Measurements from ENCODE around the gene ETV6. TPM values are rescaled to one million over a fixed set of nuclear protein-coding genes. Genes with fewer than 3 reads are reported as not detected.
A peak's percentile ranks its signal among the peaks of the same experiment; 100 is the strongest.

The ETV6 gene
- polyA plus RNA-seq, 3 donors: 6.8 to 45.1 (median 11.7) TPM

GRCh38 chr12:11872055-11872454, 222.6 kb downstream of the ETV6 start:
- no peaks in the 10 kb centered on the region for H3K27me3 ChIP-seq (ENCODE audit: control insufficient read depth in 2 of 2, insufficient read depth in 2 of 2, low read length in 2 of 2)
- no peak overlapping the region for H3K4me2 ChIP-seq (replicated peaks; ENCODE audit: extremely low read depth, low read length, poor library complexity, severe bottlenecking)
- H3K4me1 ChIP-seq (ENCODE audit: control insufficient read depth in 1 of 2, insufficient read depth in 2 of 2, low read length in 2 of 2): peaks cover 20 to 22% of the 10 kb centered on the region in 2 donors
- no peaks in the 10 kb centered on the region for H3K9me3 ChIP-seq (replicated peaks in 1 of 2; ENCODE audit: control insufficient read depth in 1 of 2, insufficient read depth in 1 of 2, low read length in 2 of 2)
- peaks cover 21% of the 10 kb centered on the region for H3K4me1 Mint-ChIP-seq
- intact Hi-C loops (cut with micrococcal nuclease): no loop called here
- peaks cover 42 to 78% of the 10 kb centered on the region in 2 donors for H3K36me3 ChIP-seq (replicated peaks in 1 of 2; ENCODE audit: control insufficient read depth in 1 of 2, insufficient read depth in 2 of 2, low read length in 2 of 2)
- peak overlapping the region in 1 of 7 donors; percentile 67 for H3K27ac Mint-ChIP-seq
- H3K9ac ChIP-seq (ENCODE audit: insufficient read depth, low read length, poor library complexity, severe bottlenecking): no peak overlapping the region
- no peak overlapping the region for H2AFZ ChIP-seq (ENCODE audit: insufficient read depth, low read depth, low read length, poor library complexity, severe bottlenecking)
- peaks cover 62% of the 10 kb centered on the region in 2 donors for H3K36me3 Mint-ChIP-seq
- no peaks in the 10 kb centered on the region for H3K9me3 Mint-ChIP-seq
- TF ChIP-seq CTCF (IDR thresholded peaks at IDR 0.05): no peak
- H3K79me2 ChIP-seq (ENCODE audit: insufficient read depth, low read length): peaks cover 90% of the 10 kb centered on the region
- no peak overlapping the region for H3K27ac ChIP-seq (ENCODE audit: low read depth in 1 of 2, low read length in 2 of 2)
- WGBS (ENCODE audit: insufficient coverage): 93% methylated on average over 2 of the region's 4 CpGs
- DNase-seq: no peak
- no peak overlapping the region for H3K4me3 ChIP-seq (replicated peaks in 1 of 3; ENCODE audit: low read depth in 2 of 3, low read length in 3 of 3)
- peaks cover 78% of the 10 kb centered on the region for H4K20me1 ChIP-seq (ENCODE audit: insufficient read depth, low read length)
- no peak overlapping the region for H3K4me3 Mint-ChIP-seq
- no peaks in the 10 kb centered on the region for H3K27me3 Mint-ChIP-seq (ENCODE audit: low read depth in 3 of 3)

GRCh38 chr12:11875414-11875935, 226.0 kb downstream of the ETV6 start:
- Mint-ChIP-seq H3K4me1 (peaks cover 52% of the 10 kb centered on the region), H3K27me3 (ENCODE audit: low read depth in 3 of 3) (no peaks in the 10 kb centered on the region), H3K36me3 (peaks cover 54% of the 10 kb centered on the region in 2 donors), H3K9me3 (no peaks in the 10 kb centered on the region), H3K4me3 (no peak overlapping the region), H3K27ac (peak overlapping the region in 2 of 7 donors; percentile 18 to 29)
- H3K27me3 ChIP-seq (ENCODE audit: control insufficient read depth in 2 of 2, insufficient read depth in 2 of 2, low read length in 2 of 2): no peaks in the 10 kb centered on the region
- peak overlapping the region in 1 of 2 donors; percentile 46 for H3K27ac ChIP-seq (ENCODE audit: low read depth in 1 of 2, low read length in 2 of 2)
- H3K9me3 ChIP-seq (replicated peaks in 1 of 2; ENCODE audit: control insufficient read depth in 1 of 2, insufficient read depth in 1 of 2, low read length in 2 of 2): no peaks in the 10 kb centered on the region
- H2AFZ ChIP-seq (ENCODE audit: insufficient read depth, low read depth, low read length, poor library complexity, severe bottlenecking): no peak overlapping the region
- intact Hi-C loops (cut with micrococcal nuclease): no loop called here
- no peak overlapping the region for H3K4me2 ChIP-seq (replicated peaks; ENCODE audit: extremely low read depth, low read length, poor library complexity, severe bottlenecking)
- no peak for DNase-seq
- H3K79me2 ChIP-seq (ENCODE audit: insufficient read depth, low read length): peaks cover 89% of the 10 kb centered on the region
- H3K36me3 ChIP-seq (replicated peaks in 1 of 2; ENCODE audit: control insufficient read depth in 1 of 2, insufficient read depth in 2 of 2, low read length in 2 of 2): peaks cover 22 to 62% of the 10 kb centered on the region in 2 donors
- WGBS (ENCODE audit: insufficient coverage): 37% methylated on average over 3 of the region's 3 CpGs
- peaks cover 84% of the 10 kb centered on the region for H4K20me1 ChIP-seq (ENCODE audit: insufficient read depth, low read length)
- H3K9ac ChIP-seq (ENCODE audit: insufficient read depth, low read length, poor library complexity, severe bottlenecking): no peak overlapping the region
- no peak for TF ChIP-seq CTCF (IDR thresholded peaks at IDR 0.05)
- no peak overlapping the region for H3K4me3 ChIP-seq (replicated peaks in 1 of 3; ENCODE audit: low read depth in 2 of 3, low read length in 3 of 3)
- peaks cover 39 to 55% of the 10 kb centered on the region in 2 donors for H3K4me1 ChIP-seq (ENCODE audit: control insufficient read depth in 1 of 2, insufficient read depth in 2 of 2, low read length in 2 of 2)

All from CD14-positive monocyte (primary cell).